ENCODE results near the gene DNASE2.

DNASE2 gene

GRCh38 chr19:12833738-12834565 lies 47.3 kb downstream of the DNASE2 start:
- TF ChIP-seq CTCF (IDR thresholded peaks at IDR 0.05; ENCODE audit: low read depth, low read length): no peak
- no peak for DNase-seq (ENCODE audit: extremely low read depth, low read depth)

DNA sequence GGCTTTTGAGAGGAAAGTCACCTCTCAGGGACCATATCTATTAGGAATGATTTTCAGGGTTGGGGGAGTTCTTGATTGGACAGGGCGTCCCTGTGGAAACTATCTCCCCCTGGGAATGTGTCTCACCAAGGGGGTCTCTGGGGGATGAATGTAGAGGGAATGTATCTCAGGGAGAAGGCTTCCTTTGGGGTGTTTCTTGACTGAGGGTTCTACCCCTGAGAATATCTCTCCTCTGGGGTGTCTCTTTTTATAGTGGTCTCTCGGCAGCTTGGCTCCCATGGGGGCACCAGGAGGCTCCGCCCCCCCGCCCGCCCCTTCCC lies 47.9 kb downstream of the DNASE2 start:
- no peak for DNase-seq (ENCODE audit: extremely low read depth, low read depth)
- no peak for TF ChIP-seq CTCF (IDR thresholded peaks at IDR 0.05; ENCODE audit: low read depth, low read length)

DNA sequence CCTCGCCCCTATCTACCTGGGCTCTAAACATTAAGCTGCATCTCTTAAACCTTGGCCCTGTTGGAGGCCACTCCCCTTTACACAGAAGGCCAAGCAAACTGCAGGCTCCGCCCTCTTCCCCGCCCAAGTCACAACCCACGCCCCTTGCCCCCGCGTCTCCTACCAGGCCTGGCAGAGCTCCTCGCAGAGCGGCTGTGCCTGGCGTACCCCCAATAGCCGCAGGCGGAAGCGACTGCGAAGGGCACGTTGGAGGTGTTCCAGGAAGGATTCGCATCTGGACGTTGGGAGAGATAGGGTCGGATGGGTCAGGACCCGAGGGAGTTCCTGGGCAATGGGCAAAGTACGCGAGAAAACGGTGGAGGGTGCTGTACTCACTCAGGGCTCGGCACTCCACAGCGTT lies 52.8 kb downstream of the DNASE2 start:
- DNase-seq (ENCODE audit: extremely low read depth, low read depth): no peak
- no peak for TF ChIP-seq CTCF (IDR thresholded peaks at IDR 0.05; ENCODE audit: low read depth, low read length)

- no peak for DNase-seq (ENCODE audit: extremely low read depth, low read depth)
- TF ChIP-seq CTCF (IDR thresholded peaks at IDR 0.05; ENCODE audit: low read depth, low read length): peak; percentile 31
These were observed 55.8 kb downstream of the DNASE2 start for GRCh38 chr19:12825254-12826131.

All from AG09319 (cell line).